Measurements from ENCODE around the gene MAML2. TPM values are rescaled to one million over a fixed set of nuclear protein-coding genes. Genes with fewer than 3 reads are reported as not detected.
A peak's percentile ranks its signal among the peaks of the same experiment; 100 is the strongest.

MAML2 gene
- total RNA-seq, 1 experiment from 2014 or later, result 2.7 TPM

DNA sequence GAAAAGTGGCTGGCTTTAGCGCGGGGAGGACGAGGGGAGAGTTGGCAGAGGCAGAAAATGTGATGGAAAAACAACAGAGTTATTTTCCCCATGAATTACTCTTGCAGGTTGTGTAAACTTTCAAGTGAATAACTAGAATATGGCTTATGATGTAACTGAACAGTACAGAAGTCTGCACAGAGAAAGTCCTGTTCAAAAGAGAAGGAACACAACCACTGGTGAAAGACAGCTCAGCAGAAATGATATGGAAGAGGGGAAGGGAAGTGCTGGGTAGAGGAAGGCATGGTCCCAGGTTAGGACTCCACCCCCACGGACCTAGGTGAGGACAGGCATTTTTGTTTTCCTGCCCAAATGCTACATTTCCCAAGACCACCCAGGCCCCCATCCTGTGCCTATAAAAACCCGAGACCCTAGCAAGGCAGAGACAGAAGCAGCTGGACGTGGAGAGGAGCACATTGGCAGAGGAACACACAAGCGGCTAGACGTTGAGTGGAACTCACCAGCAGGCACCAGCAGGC lies 77.7 kb downstream of the MAML2 start:
- no peak overlapping the region for H3K56ac ChIP-seq (ENCODE audit: insufficient read length, low read depth, low read length)
- no peaks in the 10 kb centered on the region for H4K20me1 ChIP-seq (ENCODE audit: control insufficient read depth, insufficient read depth, insufficient read length)
- H2BK120ac ChIP-seq (ENCODE audit: low read depth, low read length, poor library complexity, severe bottlenecking), result no peak overlapping the region
- H4K8ac ChIP-seq (replicated peaks; ENCODE audit: insufficient read length, low read depth, low read length), result no peak overlapping the region
- H2AFZ ChIP-seq (ENCODE audit: low read length), result no peak overlapping the region
- no peak overlapping the region for H2BK20ac ChIP-seq (ENCODE audit: low read depth, low read length, poor library complexity, severe bottlenecking)
- Mint-ChIP-seq H3K27me3 (ENCODE audit: low read depth) (no peaks in the 10 kb centered on the region), H3K27ac (peak overlapping the region in 1 of 3 experiments; percentile 72; a peak in 1 of 7 replicates), H3K4me3 (no peak overlapping the region), H3K4me1 (peaks cover 13 to 14% of the 10 kb centered on the region in 2 experiments), H3K36me3 (ENCODE audit: insufficient read depth in 1 of 3, low read depth in 3 of 3) (peaks cover 4 to 11% (median 4%) of the 10 kb centered on the region in 3 experiments; a peak in 4 of 7 replicates), H3K9me3 (peaks cover 0 to 3% of the 10 kb centered on the region in 2 experiments; a peak in 4 of 5 replicates)
- no peak for DNase-seq
- H3T11ph ChIP-seq (ENCODE audit: low read length), result no peak overlapping the region
- no peaks in the 10 kb centered on the region for H3K23me2 ChIP-seq (ENCODE audit: insufficient read length, low read depth, low read length, poor library complexity, severe bottlenecking)
- H3K9ac ChIP-seq (ENCODE audit: extremely low read depth, insufficient read length, low read length), result no peak overlapping the region
- H3K23ac ChIP-seq (ENCODE audit: insufficient read length, low read depth, low read length), result no peak overlapping the region
- no peak overlapping the region for H2BK12ac ChIP-seq (ENCODE audit: insufficient read length, low read depth, low read length)
- H3K4ac ChIP-seq (ENCODE audit: low read depth, low read length), result no peak overlapping the region; the same call in 1 of the 2 replicates
- no peak overlapping the region for H3K4me2 ChIP-seq (ENCODE audit: insufficient read depth, insufficient read length, low read length)
- H3K9me3 ChIP-seq (ENCODE audit: control insufficient read depth, low read depth, low read length), result no peaks in the 10 kb centered on the region
- H2BK15ac ChIP-seq (ENCODE audit: low read depth, low read length), result no peak overlapping the region
- no peaks in the 10 kb centered on the region; the same call in 1 of the 2 replicates for H3K4me1 ChIP-seq (ENCODE audit: insufficient read depth, low read length)
- H4K5ac ChIP-seq (ENCODE audit: insufficient read length, low read depth, low read length), result no peak overlapping the region
- no CpG with 5 or more reads among the region's 8 CpGs for WGBS (ENCODE audit: extremely low coverage, insufficient read length, low lambda C conversion rate)
- TF ChIP-seq, protein P1, sequence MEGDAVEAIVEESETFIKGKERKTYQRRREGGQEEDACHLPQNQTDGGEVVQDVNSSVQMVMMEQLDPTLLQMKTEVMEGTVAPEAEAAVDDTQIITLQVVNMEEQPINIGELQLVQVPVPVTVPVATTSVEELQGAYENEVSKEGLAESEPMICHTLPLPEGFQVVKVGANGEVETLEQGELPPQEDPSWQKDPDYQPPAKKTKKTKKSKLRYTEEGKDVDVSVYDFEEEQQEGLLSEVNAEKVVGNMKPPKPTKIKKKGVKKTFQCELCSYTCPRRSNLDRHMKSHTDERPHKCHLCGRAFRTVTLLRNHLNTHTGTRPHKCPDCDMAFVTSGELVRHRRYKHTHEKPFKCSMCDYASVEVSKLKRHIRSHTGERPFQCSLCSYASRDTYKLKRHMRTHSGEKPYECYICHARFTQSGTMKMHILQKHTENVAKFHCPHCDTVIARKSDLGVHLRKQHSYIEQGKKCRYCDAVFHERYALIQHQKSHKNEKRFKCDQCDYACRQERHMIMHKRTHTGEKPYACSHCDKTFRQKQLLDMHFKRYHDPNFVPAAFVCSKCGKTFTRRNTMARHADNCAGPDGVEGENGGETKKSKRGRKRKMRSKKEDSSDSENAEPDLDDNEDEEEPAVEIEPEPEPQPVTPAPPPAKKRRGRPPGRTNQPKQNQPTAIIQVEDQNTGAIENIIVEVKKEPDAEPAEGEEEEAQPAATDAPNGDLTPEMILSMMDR (conservative IDR thresholded peaks at IDR 0.05), result no peak
- H3K14ac ChIP-seq (ENCODE audit: insufficient read depth, low read length), result no peak overlapping the region; the same call in 1 of the 2 replicates
- H3K79me2 ChIP-seq (ENCODE audit: insufficient read depth, low read length), result no peaks in the 10 kb centered on the region
- H2BK5ac ChIP-seq (ENCODE audit: insufficient read length, low read length), result no peak overlapping the region
- H3K18ac ChIP-seq (ENCODE audit: insufficient read length, low read depth, low read length), result peak overlapping the region; percentile 54
- H3K79me1 ChIP-seq (ENCODE audit: insufficient read depth, low read depth, low read length, poor library complexity, severe bottlenecking), result peaks cover 3% of the 10 kb centered on the region
- H4K91ac ChIP-seq (ENCODE audit: insufficient read length, low read depth, low read length), result no peak overlapping the region
- no peak overlapping the region for H2AK5ac ChIP-seq (ENCODE audit: insufficient read length, low read length)
- H3K27me3 ChIP-seq (ENCODE audit: insufficient read depth, low read length), result no peaks in the 10 kb centered on the region
- no peak overlapping the region for H3K27ac ChIP-seq (ENCODE audit: insufficient read length, low read depth, low read length)
